DMS79 (cell line): ENCODE measurements around the gene THSD7B.
"Not testable (repeated sequence)": the region's sequence is repeated elsewhere in the genome, so short reads cannot be mapped to it uniquely, and the experiment has no call there.

Experiments
- DNase-seq: peaks from one replicate; lab custom pipeline; 2025; lab: John Stamatoyannopoulos, UW

The THSD7B gene

GRCh38 chr2:137049518-137049917 is 284.2 kb downstream of the THSD7B start:
- no peak for DNase-seq

- DNase-seq, result no peak
These were observed 285.6 kb downstream of the THSD7B start for GRCh38 chr2:137050949-137051348.

DNA sequence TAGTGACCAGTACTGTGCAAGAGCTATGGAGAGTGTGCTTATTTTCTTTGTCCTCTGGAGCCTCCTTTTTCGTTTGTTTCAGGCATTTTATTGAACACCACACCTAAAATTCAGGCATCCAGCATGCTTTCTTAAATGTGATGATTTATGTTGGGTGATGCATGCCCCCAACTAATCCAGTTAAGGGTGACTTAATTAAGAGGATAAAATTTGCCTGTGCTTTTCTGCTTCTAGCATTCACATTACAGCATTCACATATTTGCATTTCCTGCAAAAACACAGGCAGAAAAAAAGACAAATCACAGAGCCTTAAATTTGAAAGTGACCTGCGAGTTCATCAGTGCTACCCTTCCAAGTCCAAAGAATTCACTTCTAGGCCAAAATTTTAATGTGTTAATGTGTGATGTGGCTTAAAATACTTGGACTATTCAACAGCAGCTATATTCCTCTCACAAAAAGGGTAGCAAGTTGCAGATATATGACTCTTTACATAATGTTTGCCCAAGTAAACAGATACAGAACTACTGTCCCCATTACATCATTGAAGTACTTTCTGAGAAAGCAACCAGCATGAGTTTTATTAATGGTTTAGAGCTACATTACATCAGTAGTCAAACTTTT is 286.5 kb downstream of the THSD7B start:
- no peak for DNase-seq

DNA sequence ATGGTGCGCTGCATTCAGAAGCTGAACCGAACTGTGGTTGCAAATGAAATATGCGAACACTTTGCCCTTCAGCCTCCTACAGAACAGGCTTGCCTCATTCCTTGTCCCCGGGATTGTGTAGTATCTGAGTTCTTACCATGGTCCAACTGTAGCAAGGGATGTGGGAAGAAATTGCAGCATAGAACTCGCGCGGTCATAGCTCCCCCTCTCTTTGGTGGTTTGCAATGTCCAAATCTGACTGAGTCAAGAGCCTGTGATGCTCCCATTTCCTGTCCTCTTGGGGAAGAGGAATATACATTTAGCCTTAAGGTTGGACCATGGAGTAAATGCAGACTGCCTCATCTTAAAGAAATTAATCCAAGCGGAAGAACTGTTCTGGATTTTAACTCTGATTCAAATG is 291.4 kb downstream of the THSD7B start:
- DNase-seq, result no peak

DNA sequence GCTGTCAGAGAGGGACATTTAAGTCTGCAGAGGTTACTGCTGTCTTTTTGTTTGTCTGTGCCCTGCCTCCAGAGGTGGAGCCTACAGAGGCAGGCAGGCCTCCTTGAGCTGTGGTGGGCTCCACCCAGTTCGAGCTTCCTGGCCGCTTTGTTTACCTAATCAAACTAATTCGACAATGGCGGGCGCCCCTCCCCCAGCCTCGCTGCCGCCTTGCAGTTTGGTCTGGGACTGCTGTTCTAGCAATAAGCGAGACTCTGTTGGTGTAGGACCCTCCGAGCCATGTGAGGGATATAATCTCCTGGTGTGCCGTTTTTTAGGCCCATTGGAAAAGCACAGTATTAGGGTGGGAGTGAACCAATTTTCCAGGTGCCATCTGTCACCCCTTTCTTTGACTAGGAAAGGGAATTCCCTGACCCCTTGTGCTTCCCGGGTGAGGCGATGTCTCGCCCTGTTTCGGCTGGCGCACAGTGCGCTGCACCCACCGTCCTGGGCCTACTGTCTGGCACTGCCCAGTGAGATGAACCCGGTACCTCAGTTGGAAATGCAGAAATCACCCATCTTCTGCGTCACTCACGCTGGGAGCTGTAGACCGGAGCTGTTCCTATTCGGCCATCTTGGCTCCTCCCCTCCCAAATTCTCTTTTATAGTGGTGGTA is 310.9 kb downstream of the THSD7B start:
- DNase-seq, result not testable (repeated sequence)

GRCh38 chr2:137091704-137092103 is 326.4 kb downstream of the THSD7B start:
- DNase-seq, result no peak

DNA sequence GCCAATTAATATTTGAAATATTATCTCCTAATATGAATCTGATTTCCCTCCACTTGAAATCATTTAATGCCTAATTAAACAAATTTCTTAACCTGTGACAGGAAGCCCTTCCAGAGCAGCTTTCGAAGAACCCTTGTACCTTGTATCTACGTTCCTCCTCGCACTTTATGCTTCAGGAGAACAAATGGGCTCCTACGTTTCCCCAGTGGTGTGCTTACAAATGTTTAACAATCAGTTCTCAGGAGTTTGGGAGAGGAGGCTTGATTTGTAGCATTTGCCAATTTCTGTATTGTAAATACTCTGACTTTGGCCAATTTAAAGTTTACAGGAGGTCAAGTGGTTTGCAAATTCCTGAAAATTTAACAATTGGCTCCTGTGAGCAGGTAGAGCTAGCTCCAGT is 327.8 kb downstream of the THSD7B start:
- DNase-seq, result no peak

DNA sequence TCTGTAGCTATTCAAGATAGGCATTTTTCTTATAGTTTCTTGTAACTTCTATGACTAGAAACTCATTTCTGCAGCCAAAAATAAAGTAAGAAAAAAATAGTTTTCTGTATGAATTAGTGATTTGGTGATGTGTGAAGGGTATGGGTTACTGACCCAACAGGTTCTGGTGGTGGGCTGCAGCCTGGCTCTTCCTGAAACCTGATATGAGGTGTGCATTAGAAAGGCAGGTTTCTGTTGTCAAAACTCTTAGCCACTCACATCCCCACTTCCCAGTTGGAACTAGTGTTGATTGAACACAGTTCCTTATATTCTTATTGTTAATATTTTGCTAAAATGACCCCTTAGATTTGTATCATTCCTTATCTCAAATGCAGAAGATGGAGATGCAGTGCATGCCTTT is 330.8 kb downstream of the THSD7B start:
- DNase-seq, result no peak

DNA sequence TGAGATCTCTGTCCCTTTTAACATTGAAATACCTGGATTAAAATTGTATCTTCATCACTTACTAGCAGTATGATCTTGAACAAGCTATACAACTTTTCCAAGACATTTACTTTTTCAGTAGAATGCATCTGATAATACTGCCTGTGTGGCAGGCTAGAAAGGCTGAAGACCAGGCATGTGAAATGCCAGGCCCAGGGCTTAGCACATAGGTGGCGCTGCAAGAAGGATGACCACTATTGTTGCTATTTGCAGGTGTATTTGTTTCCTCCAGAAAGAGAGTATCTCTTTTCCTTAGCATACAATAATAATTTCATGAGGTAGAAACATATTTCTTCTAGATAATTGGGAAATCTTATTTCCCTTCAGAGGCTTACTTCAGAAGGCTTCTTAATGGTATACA is 331.3 kb downstream of the THSD7B start:
- no peak for DNase-seq

DNA sequence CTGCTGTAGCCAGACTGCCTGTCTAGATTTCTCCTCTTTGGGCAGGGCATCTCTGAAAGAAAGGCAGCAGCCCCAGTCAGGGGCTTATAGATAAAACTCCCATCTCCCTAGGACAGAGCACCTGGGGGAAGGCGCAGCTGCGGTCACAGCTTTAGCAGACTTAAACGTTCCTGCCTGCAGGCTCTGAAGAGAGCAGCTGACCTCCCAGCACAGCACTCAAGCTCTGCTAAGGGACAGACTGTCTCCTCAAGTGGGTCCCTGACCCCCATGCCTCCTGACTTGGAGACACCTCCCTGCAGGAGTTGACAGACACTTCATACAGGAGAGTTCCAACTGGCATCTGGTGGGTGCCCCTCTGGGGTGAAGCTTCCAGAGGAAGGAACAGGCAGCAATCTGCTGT is 336.5 kb downstream of the THSD7B start:
- DNase-seq, result not testable (repeated sequence)

DNA sequence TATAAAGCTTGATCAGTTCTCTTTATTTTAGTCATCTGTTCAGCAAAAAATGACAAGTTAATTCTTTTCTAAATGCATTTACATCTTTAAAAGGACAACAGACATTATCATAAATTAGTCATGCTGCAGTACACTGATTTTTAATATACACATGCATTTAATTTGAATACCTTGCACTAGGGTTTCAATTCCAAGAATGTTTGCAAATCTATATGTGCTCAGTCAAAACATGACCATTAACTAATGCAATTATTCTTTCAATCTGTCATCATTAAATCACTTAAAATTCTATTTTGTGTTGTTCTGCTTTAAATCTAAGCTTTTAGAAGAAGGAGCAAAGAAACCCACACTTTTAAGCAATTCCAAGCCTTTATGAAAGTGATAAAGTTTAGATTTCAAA is 342.6 kb downstream of the THSD7B start:
- DNase-seq, result no peak

GRCh38 chr2:137111896-137112295 is 346.6 kb downstream of the THSD7B start:
- DNase-seq, result no peak

DNA sequence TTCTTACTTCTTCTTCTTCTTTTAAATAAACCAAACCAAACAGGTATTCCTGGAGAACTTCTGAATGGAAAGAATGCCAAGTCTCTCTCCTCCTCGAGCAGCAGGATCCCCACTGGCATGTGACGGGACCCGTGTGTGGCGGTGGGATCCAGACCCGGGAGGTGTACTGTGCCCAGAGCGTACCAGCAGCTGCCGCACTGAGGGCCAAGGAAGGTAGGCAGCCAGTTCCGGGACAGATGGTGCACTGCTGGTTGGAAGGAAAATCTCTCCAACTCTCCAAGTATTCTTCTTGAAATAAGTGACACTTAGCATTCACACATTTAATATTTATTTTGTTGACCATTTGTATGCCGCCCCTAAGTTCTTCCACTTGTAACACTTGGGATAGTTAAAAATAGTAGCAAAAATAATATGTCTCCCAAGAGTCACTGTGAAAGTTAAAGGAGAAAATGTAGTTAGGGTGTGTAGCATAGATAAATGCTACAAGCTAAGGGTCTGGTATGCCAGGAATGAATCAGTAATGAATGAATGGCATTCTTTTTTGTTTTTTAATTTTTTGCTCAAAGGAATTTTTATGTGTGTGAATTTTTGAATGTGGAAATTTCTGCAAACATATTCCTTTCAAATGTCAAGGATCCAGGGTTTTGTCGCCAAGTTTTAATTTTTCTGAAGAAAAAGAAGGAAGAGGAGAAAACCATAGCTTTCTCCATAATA is 349.9 kb downstream of the THSD7B start:
- DNase-seq, result no peak

DNA sequence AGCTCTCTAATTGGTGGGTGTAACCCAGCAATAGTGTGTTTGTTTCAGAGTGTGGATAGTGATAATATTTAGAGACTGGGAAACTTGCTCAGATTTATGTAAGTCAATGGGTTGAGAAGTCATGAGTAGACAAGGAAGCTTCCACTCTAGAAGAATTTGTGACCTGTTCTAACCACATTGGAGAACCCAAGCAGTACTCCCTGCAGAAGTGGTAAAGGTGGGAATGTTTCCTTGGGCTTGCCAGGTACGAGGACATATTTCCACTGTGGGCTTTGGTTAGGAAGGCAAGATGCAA is 350.4 kb downstream of the THSD7B start:
- DNase-seq, result no peak

- no peak for DNase-seq
These were observed 352.0 kb downstream of the THSD7B start for GRCh38 chr2:137117385-137117784.

GRCh38 chr2:137118140-137118539 is 352.8 kb downstream of the THSD7B start:
- no peak for DNase-seq

- DNase-seq, result no peak
These were observed 357.9 kb downstream of the THSD7B start for GRCh38 chr2:137123226-137123625.

- no peak for DNase-seq
These were observed 367.9 kb downstream of the THSD7B start for GRCh38 chr2:137133225-137133624.

GRCh38 chr2:137138263-137138662 is 372.9 kb downstream of the THSD7B start:
- DNase-seq, result no peak

DNA sequence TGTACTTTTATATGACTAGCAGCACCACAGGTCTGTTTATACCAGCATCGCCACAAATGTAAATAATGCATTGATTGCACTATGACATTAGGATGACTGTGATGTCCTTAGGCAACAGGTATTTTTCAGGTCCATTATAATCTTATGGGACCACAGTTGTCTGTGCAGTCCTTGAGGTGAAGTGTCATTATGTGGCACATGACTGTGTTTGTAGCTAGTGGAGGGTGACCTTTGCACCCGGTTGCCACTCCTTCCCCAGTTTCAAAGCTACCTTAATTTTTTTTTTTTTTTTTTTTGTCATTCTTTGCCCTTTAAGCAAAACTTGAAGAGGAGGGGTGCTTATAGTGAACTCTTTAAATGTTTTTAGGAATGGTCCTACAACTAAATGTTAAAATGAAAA is 386.4 kb downstream of the THSD7B start:
- no peak for DNase-seq

- no peak for DNase-seq
These were observed 389.6 kb downstream of the THSD7B start for GRCh38 chr2:137154946-137155345.

DNA sequence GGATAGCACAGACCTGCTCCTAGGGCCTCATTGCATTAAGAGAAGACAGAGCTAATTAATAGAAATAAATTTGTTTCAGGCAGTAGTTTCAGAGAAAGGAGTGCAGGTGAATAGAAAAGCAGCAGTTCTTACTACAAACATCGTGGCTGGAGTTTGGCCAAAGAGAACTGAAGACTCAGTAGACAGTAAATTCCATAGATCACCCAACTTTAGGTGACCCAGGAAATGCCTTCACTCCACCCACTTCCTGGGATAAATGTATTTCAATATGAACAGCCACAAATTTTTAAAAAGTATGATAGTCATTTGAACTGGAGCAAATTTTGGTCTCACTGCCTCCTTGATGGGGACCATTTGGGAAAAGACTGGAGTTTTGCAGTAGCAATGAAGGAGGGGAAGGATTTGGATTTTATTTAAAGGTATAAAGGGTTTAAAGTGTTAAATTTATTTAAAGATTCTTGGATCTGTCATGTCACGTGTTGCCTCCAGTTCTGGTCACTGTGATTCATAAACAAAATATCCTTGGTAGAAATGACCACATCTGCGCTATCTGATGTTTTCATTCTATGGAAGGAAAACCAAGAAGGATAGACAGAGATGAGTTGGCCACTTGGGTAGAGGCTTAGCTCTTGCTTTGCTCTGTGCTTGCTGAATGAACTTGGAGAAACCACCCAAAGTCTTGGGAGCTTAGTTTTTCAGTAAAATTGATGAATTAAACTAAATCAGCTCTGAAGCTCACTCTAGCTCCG is 390.2 kb downstream of the THSD7B start:
- no peak for DNase-seq
